ENCODE measurements around the gene MAP2K5.

MAP2K5 gene

GRCh38 chr15:67813104-67813634 lies 270.7 kb downstream of the MAP2K5 start:
- Mint-ChIP-seq H3K4me3 (no peak overlapping the region), H3K36me3 (ENCODE audit: low read depth) (peaks cover 8% of the 10 kb centered on the region), H3K27ac (no peak overlapping the region), H3K4me1 (no peaks in the 10 kb centered on the region), H3K27me3 (ENCODE audit: low read depth) (peaks cover 49% of the 10 kb centered on the region), H3K9me3 (peaks cover 20% of the 10 kb centered on the region)
- TF ChIP-seq, protein P1, sequence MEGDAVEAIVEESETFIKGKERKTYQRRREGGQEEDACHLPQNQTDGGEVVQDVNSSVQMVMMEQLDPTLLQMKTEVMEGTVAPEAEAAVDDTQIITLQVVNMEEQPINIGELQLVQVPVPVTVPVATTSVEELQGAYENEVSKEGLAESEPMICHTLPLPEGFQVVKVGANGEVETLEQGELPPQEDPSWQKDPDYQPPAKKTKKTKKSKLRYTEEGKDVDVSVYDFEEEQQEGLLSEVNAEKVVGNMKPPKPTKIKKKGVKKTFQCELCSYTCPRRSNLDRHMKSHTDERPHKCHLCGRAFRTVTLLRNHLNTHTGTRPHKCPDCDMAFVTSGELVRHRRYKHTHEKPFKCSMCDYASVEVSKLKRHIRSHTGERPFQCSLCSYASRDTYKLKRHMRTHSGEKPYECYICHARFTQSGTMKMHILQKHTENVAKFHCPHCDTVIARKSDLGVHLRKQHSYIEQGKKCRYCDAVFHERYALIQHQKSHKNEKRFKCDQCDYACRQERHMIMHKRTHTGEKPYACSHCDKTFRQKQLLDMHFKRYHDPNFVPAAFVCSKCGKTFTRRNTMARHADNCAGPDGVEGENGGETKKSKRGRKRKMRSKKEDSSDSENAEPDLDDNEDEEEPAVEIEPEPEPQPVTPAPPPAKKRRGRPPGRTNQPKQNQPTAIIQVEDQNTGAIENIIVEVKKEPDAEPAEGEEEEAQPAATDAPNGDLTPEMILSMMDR (IDR thresholded peaks at IDR 0.05; ENCODE audit: unreplicated experiment in 3 of 3): no peak

DNA sequence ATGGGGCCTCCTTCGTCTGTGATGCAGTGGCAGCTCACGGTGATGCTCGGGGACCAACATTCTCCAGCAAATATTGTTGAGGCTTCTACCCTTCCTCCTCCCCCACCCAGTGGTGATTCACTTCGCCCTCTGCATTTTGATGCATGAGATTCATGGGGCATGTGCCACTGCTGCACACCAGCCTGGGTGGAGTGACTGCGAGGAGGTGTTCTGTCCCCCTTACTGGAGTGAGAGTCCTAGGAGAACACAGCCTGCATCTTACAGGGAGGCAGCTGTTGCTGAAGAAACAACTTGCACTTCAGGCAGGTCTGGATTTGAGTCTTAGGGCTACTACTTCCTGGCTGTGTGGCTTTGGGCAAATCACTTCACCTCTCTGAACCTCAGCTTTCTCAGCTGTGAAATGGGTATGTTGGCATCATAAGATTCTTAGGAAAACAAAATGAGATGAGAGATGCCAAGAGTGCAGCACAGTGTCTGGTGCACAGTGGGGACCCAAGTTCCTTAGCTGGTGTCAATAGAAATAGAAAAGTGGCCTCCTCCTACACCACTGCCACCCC lies 272.6 kb downstream of the MAP2K5 start:
- TF ChIP-seq, protein P1 (IDR thresholded peaks at IDR 0.05; ENCODE audit: unreplicated experiment in 3 of 3): no peak
- peaks cover 5% of the 10 kb centered on the region for H3K36me3 Mint-ChIP-seq (ENCODE audit: low read depth)
- no peak overlapping the region for H3K27ac Mint-ChIP-seq
- no peak overlapping the region for H3K4me3 Mint-ChIP-seq
- no peaks in the 10 kb centered on the region for H3K4me1 Mint-ChIP-seq
- H3K27me3 Mint-ChIP-seq (ENCODE audit: low read depth): peaks cover 64% of the 10 kb centered on the region
- H3K9me3 Mint-ChIP-seq: peaks cover 22% of the 10 kb centered on the region

DNA sequence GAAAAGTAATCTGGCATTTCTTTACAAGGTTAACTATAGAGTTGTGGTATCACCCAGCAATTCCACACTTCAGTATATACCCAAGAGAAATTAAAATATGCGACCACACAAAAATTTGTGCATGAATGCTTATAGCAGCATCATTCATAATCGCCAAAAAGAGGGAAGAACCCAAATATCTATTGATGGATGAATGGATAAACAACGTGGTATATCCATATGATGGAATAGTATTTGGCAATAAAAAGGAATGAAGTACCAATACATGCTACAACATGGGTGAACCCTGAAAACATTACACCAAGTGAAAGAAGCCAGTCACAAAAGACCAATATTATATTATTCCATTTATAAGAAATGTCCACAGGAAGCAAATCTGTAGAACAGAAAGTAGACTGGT lies 274.2 kb downstream of the MAP2K5 start:
- peaks cover 22% of the 10 kb centered on the region for H3K9me3 Mint-ChIP-seq
- no peak overlapping the region for H3K4me3 Mint-ChIP-seq
- H3K27ac Mint-ChIP-seq: no peak overlapping the region
- TF ChIP-seq, protein P1 (IDR thresholded peaks at IDR 0.05; ENCODE audit: unreplicated experiment in 3 of 3): no peak
- H3K4me1 Mint-ChIP-seq: peaks cover 10% of the 10 kb centered on the region
- H3K36me3 Mint-ChIP-seq (ENCODE audit: low read depth): peaks cover 5% of the 10 kb centered on the region
- H3K27me3 Mint-ChIP-seq (ENCODE audit: low read depth): peaks cover 78% of the 10 kb centered on the region

GRCh38 chr15:67818464-67818863 lies 276.0 kb downstream of the MAP2K5 start:
- TF ChIP-seq, protein P1 (IDR thresholded peaks at IDR 0.05; ENCODE audit: unreplicated experiment in 3 of 3): no peak
- H3K27ac Mint-ChIP-seq: no peak overlapping the region
- peaks cover 14% of the 10 kb centered on the region for H3K4me1 Mint-ChIP-seq
- peaks cover 22% of the 10 kb centered on the region for H3K9me3 Mint-ChIP-seq
- H3K27me3 Mint-ChIP-seq (ENCODE audit: low read depth): peaks cover 76% of the 10 kb centered on the region
- H3K4me3 Mint-ChIP-seq: no peak overlapping the region
- H3K36me3 Mint-ChIP-seq (ENCODE audit: low read depth): peaks cover 5% of the 10 kb centered on the region

DNA sequence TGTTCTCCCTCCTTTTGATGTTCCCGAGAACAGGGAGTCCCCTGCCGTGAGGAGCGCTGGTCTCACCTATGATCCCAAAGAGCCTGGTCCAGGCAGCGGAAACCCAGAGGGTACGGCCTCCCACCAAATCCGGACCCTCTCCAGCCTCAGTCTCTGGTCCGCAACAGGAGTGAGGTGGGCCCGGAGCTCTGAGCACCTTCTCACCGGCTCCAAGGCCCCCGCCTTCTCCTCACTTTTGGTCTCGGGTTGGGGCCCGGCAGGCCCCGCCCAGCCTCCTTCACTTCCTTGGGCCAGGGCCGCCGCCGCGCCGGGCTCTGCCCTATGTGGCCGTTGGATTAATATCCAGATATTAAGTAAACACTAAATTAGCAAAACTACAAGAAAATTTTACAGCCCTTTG lies 277.1 kb downstream of the MAP2K5 start:
- H3K36me3 Mint-ChIP-seq (ENCODE audit: low read depth): peaks cover 5% of the 10 kb centered on the region
- no peak overlapping the region for H3K27ac Mint-ChIP-seq
- H3K4me1 Mint-ChIP-seq: peaks cover 24% of the 10 kb centered on the region
- peaks cover 84% of the 10 kb centered on the region for H3K27me3 Mint-ChIP-seq (ENCODE audit: low read depth)
- TF ChIP-seq, protein P1 (IDR thresholded peaks at IDR 0.05; ENCODE audit: unreplicated experiment in 3 of 3): no peak
- H3K4me3 Mint-ChIP-seq: no peak overlapping the region
- H3K9me3 Mint-ChIP-seq: peaks cover 22% of the 10 kb centered on the region
